GM10266 (cell line): Measurements from ENCODE around the gene ZSCAN21.

Experiments
- DNase-seq: peaks from one replicate; pipeline ENCODE4 v3.0.0; 2012; ENCODE audit errors: extremely low spot score
- CTCF ChIP-seq: IDR thresholded peaks from 2 replicates; pipeline ENCODE4 v1.5.1; 2012; ENCODE audit warnings: mild to moderate bottlenecking, low read depth; ENCODE audit not compliant: control insufficient read depth, insufficient read depth; ENCODE audit errors: missing control alignments

Gene ZSCAN21

GRCh38 chr7:100033526-100033925 is 16.0 kb upstream of the ZSCAN21 start:
- no peak for TF ChIP-seq CTCF

DNA sequence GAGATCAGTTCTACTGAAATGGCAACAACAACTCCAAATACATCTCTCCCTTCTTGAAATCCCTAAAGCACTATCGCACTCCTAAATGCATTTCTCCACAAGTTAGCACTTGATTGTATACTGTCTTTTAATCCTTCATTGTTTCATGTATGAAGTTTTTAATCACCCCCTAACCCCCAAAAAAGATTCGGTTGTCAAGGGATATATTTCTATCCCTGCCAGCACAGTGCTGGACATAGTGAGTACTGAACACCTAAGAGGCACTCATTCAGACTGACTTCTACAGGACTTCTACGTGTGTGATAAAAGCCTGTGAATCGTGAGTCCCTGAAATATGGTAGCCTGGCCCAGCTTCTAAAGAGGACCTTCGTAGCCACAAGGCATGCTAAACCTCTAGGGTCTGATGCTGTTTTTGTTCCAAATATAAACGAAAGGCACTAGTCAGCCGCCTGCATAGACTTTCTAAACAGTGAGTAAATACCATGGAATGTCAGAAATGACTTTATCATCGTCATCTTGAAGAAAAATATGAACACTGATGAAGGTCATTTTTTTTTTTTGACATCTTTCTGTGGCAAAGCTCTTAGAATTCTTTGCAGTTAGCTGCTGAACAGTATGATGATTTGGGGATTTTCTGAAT is 14.6 kb upstream of the ZSCAN21 start:
- TF ChIP-seq CTCF: no peak
- no peak for DNase-seq

More at GRCh38 chr7:100033526-100033925, 16.0 kb upstream of the ZSCAN21 start:
- no peak for DNase-seq

DNA sequence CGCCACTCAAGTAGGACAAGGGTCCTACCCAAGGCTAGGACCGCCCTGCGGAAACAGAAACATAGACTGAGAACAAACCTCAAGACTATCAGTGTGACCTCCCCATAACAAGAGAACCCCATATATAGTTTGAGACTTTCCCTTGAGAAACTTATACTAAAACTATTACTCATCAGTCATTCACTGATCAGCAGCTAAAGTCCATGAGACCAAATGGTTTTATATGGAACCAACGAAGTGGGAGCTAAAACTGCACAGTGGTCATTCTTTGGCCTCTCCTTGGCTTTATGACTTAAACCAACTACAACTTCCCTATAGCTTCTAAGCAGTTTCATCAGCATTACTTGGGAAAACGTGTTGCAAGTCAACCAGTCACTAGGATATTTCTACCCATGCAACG is 13.7 kb upstream of the ZSCAN21 start:
- TF ChIP-seq CTCF: no peak
- DNase-seq: no peak

DNA sequence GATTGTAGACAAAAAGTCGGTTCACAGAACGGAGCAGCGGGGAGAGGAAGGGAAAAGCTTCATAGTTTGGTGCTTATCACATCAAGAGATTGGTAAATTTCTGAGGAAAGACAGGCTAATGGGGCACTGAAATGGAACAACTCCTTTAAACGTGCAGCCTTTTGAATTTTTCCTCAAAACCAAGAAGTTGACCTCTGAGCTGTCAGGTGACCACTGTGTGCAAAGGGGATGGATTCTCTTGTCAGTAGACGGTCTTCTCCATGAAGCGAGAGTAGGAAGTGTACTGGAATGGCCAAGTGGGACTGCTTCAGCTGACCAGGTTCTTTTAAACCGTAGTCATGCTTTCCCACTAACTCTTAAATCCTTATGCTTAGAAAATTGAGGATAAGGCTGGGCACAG is 11.2 kb upstream of the ZSCAN21 start:
- no peak for DNase-seq
- TF ChIP-seq CTCF: no peak

DNA sequence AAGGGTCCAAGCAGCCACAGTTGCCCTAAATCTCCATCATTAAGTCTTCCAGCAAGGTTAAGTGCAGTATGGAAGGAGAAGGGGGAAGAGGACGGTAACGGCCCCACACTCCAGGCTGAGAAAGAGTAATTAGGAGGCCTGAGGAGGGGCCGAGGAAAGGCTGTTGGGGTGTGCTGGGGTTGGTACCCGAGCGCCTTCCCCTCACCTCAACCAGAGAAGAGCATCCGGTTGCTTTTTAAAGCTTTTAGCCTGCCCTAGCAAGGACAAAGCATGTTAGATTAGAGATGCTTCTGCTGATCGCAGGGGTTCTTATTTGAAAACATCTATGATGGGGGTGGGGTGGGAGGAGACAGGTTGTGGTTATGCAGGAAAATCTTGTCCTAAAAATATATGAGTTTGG is 9.0 kb upstream of the ZSCAN21 start:
- no peak for TF ChIP-seq CTCF
- DNase-seq: no peak

GRCh38 chr7:100044718-100045117 is 4.9 kb upstream of the ZSCAN21 start:
- TF ChIP-seq CTCF: peak; percentile 34
- no peak for DNase-seq

DNA sequence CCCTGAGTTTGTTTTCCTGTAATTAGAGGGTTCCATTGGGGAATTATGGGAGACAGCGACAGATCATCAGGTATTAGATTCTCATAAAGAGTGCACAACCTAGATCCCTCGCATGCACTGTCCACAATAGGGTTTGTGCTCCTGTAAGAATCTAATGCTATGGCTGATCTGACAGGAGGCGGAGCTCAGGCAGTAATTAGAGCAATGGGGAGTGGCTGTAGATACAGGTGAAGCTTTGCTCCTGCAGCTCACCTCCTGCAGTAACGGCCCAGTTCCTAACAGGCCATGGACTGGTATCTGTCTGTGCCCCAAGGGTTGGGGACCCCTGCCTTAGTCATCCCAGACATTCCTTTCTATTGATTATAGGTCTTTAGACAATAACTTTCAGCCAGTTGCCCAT is 894 bp upstream of the ZSCAN21 start:
- TF ChIP-seq CTCF: no peak
- DNase-seq: no peak
